Thoracic aorta (tissue), 2 donors: ENCODE results near the gene PRR36. TPM values are rescaled to one million over a fixed set of nuclear protein-coding genes. Genes with fewer than 3 reads are reported as not detected.

Experiments
- ATAC-seq: fragments of 150-250 bp; one replicate; pipeline ENCODE4 v1.8.0; 2017; ENCODE audit warnings: low read depth; ENCODE audit not compliant: insufficient number of reproducible peaks, low FRiP score
- DNase-seq: peaks from one replicate; pipeline ENCODE4 v3.0.0-alpha.2; 2020; ENCODE audit warnings: low spot score
- H3K27ac ChIP-seq, 2 donors: fragments of 200-600 bp; sonication (generic); 1 replicate in 1 of 2; 2 replicates in 1 of 2; pipeline ENCODE4 v1.5.1; 2016; ENCODE audit warnings: mild to moderate bottlenecking in 2 of 2, moderate library complexity in 2 of 2
- H3K27me3 ChIP-seq: fragments of 200-600 bp; sonication (generic); replicated peaks from 2 replicates; pipeline ENCODE4 v1.6.0; 2016; ENCODE audit warnings: mild to moderate bottlenecking; ENCODE audit not compliant: insufficient read depth
- H3K36me3 ChIP-seq: fragments of 200-600 bp; sonication (generic); one replicate; pipeline ENCODE4 v1.5.1; 2016
- H3K4me1 ChIP-seq, 2 donors: fragments of 200-600 bp; sonication (generic); 1 replicate in 1 of 2; 2 replicates in 1 of 2; pipeline versions ENCODE4 v1.5.1 to v1.6.0; 2016; ENCODE audit warnings: low read depth in 2 of 2, mild to moderate bottlenecking in 1 of 2; ENCODE audit not compliant: control insufficient read depth in 1 of 2
- H3K4me3 ChIP-seq: fragments of 200-600 bp; sonication (generic); 2 replicates; pipeline ENCODE4 v1.5.1; 2016; ENCODE audit warnings: mild to moderate bottlenecking
- H3K9me3 ChIP-seq: fragments of 200-600 bp; sonication (generic); 2 replicates; pipeline ENCODE4 v1.5.1; 2016
- CTCF ChIP-seq: fragments of 200-600 bp; sonication (generic); IDR thresholded peaks from one replicate; pipeline ENCODE4 v1.5.1; 2019; ENCODE audit warnings: antibody characterized with exemption
- total RNA-seq, 2 donors: library from RNA; depleted of rRNA; stranded (reverse); fragments of >200 nt; gene quantifications; one replicate each; pipeline versions ENCODE4 v1.1.0 to v1.2.3, GENCODE V29; 2016

PRR36 gene
- total RNA-seq, 2 donors from 2014 or later: not detected

DNA sequence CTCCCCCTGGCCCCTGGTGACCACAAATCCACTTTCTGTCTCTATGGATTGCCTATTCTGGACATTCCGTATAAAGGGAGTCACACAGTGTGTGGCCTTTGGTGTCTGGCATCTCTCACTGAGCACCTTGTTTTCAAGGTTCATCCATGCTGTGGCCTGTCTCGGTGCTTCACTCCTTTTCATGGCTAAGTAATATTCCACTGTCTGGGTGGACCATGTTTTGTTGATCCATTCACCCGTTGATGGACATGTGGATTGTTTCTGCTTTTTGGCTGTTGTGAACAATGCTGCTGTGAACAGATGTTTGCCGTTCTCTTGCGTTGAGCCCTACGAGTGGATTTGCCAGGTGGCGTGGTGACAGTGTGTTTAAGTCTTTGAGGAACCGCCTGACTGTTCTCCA, 33.6 kb downstream of the PRR36 start:
- no peaks in the 10 kb centered on the region for H3K27me3 ChIP-seq
- TF ChIP-seq CTCF: no peak

GRCh38 chr19:7839476-7839875, 34.7 kb downstream of the PRR36 start:
- Histone ChIP-seq H3K4me1 (no peaks in the 10 kb centered on the region), H3K27me3 (no peaks in the 10 kb centered on the region), H3K27ac (no peak overlapping the region), H3K4me3 (no peak overlapping the region), H3K36me3 (no peaks in the 10 kb centered on the region), H3K9me3 (no peaks in the 10 kb centered on the region)
- ATAC-seq: no peak
- TF ChIP-seq CTCF: no peak
- no peak for DNase-seq

More for the DNA sequence above, 33.6 kb downstream of the PRR36 start:
- DNase-seq: no peak
- Histone ChIP-seq H3K9me3 (no peaks in the 10 kb centered on the region), H3K4me1 (no peaks in the 10 kb centered on the region), H3K36me3 (no peaks in the 10 kb centered on the region), H3K4me3 (no peak overlapping the region), H3K27ac (no peak overlapping the region)
- ATAC-seq: no peak

DNA sequence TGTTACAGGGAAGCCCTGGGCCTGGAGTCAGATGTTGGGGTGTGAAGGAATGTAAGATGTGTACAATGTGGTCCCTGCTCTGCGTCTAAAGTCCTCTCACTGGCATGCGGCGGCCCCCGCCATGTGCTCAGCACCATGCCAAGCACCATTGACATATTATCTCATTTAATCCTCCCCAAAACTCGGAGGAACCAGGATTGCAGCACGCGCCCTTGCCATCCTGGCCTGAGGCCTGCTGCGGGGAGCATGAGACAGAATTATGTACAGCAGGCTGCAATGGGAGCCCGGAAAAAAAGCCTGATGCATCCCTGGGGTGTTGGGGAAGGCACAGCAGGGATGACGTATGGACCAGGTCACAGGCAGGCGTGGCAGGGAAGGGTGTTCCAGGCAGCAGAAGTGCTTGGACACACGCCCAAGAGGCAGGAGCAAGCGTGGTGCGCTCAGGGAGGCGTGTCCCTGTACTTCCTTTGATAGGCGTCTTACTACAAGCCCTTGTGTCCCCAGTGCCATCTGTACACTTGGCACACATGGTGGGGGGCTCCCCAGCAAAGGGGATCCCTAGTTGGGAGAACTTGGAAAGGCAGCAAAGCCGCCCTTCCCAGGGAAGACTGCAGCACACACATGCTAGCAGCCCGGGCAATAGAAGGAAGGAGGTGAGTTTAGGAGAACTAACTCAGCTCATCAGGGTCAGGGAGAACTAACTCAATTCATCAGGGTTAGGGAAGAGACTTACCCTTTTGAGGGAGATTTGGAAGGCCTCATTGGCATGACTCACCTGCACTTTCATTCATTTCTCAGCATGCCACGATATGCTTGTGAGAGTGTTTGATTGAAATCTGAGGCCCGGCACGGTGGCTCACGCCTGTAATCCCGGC, 40.7 kb downstream of the PRR36 start:
- no peaks in the 10 kb centered on the region for H3K36me3 ChIP-seq
- no peak for TF ChIP-seq CTCF
- no peaks in the 10 kb centered on the region for H3K27me3 ChIP-seq
- ATAC-seq (no peak), DNase-seq (no peak)
- no peak overlapping the region for H3K4me3 ChIP-seq
- H3K27ac ChIP-seq: no peak overlapping the region
- no peaks in the 10 kb centered on the region for H3K9me3 ChIP-seq
- peaks cover 3 to 22% of the 10 kb centered on the region in 2 donors for H3K4me1 ChIP-seq

- no peak overlapping the region for H3K27ac ChIP-seq
- H3K9me3 ChIP-seq: no peaks in the 10 kb centered on the region
- H3K36me3 ChIP-seq: no peaks in the 10 kb centered on the region
- no peak for ATAC-seq
- H3K4me1 ChIP-seq: peaks cover 3 to 22% of the 10 kb centered on the region in 2 donors
- no peaks in the 10 kb centered on the region for H3K27me3 ChIP-seq
- DNase-seq: no peak
- no peak overlapping the region for H3K4me3 ChIP-seq
- no peak for TF ChIP-seq CTCF
Measured at GRCh38 chr19:7832781-7833180, 41.4 kb downstream of the PRR36 start.

GRCh38 chr19:7832009-7832408, 42.2 kb downstream of the PRR36 start:
- no peak for DNase-seq
- Histone ChIP-seq H3K27me3 (no peaks in the 10 kb centered on the region), H3K36me3 (no peaks in the 10 kb centered on the region), H3K9me3 (no peaks in the 10 kb centered on the region), H3K27ac (no peak overlapping the region), H3K4me3 (no peak overlapping the region), H3K4me1 (peaks cover 3 to 22% of the 10 kb centered on the region in 2 donors)
- TF ChIP-seq CTCF: no peak
- ATAC-seq: no peak
